ENCODE measurements around the gene APPL1.
A peak's percentile ranks its signal among the peaks of the same experiment; 100 is the strongest.

The APPL1 gene

DNA sequence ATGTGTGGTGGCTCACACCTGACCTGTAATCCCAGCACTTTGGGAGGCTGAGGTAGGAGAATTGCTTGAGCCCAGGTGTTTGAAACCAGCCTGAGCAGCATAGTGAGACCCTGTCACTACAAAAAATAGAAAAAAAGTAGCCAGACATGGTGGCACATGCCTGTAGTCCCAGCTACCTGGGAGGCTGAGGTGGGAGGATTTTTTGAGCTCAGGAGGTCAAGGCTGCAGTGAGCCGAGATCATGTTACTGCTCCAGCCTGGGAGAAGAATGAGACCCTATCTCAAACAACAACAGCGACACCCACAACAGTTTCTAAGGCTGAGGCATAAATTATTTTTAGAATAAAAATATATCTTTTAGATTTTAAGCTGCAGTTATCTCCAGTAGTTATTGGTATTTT is 6.3 kb downstream of the APPL1 start:
- H3K4me2 ChIP-seq (ENCODE audit: low read length): no peak overlapping the region

DNA sequence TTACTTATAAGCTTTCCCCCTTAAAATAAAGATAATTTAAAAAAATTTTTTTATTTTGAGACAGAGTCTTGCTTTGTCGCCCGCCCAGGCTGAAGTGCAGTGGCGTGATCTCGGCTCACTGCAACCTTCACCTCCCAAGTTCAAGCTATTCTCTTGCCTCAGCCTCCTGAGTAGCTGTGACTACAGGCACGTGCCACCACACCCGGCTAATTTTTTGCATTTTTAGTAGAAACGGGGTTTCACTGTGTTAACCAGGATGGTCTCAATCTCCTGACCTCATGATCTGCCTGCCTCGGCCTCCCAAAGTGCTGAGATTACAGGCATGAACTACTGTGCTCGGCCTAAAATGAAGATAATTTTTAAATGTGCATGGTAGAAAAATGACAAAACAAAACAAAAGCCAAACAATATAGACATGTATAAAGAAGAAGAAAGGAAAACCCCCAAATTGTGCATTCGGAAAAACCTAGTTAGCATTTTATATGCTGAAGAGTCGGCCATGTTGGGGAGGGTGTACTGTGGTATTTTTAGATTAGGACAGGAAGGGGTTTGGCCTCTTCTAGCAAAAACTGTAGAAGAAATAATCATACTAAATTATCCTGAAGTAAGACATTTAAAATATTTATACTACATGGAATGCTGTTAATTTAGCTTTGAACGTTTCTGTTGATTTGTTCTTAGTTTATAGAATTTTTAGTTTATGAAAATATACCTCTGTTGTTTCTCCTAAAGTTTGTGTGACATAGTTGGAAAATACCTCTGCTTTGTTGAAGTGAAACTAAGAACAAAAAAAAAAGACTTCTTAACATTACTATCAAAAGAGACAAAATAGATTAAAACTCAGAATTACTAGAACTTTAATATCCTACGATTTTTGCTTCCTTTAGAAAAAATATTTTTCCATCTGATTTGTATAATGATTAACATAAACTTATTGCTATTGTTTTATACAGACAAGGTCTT is 7.4 kb downstream of the APPL1 start:
- Histone ChIP-seq H3K27ac (ENCODE audit: low read depth, low read length) (peak overlapping the region; percentile 55), H3K9me2 (replicated peaks; ENCODE audit: control insufficient read depth, low read length) (no peaks in the 10 kb centered on the region), H3K79me2 (ENCODE audit: control insufficient read depth, low read length) (peaks cover 70% of the 10 kb centered on the region)

More for the DNA sequence above, 6.3 kb downstream of the APPL1 start:
- Histone ChIP-seq H3K27ac (ENCODE audit: low read depth, low read length) (no peak overlapping the region), H3K4me3 (ENCODE audit: low read length) (no peak overlapping the region), H3K9me3 (ENCODE audit: control insufficient read depth, insufficient read depth, low read length) (no peaks in the 10 kb centered on the region), H3F3A (ENCODE audit: control insufficient read depth, insufficient read depth) (peaks cover 10% of the 10 kb centered on the region; the same call in 1 of the 2 replicates), H3K79me2 (ENCODE audit: control insufficient read depth, low read length) (peaks cover 81% of the 10 kb centered on the region), H4K20me1 (ENCODE audit: control insufficient read depth, insufficient read depth, low read depth, low read length) (no peaks in the 10 kb centered on the region), H3K36me3 (ENCODE audit: control insufficient read depth, low read length) (peaks cover 34% of the 10 kb centered on the region), H3K27me3 (ENCODE audit: control insufficient read depth, low read length) (no peaks in the 10 kb centered on the region), H3K9me2 (replicated peaks; ENCODE audit: control insufficient read depth, low read length) (no peaks in the 10 kb centered on the region), H3K4me1 (ENCODE audit: control insufficient read depth, low read length) (peaks cover 40% of the 10 kb centered on the region)
- TF ChIP-seq, protein P1, sequence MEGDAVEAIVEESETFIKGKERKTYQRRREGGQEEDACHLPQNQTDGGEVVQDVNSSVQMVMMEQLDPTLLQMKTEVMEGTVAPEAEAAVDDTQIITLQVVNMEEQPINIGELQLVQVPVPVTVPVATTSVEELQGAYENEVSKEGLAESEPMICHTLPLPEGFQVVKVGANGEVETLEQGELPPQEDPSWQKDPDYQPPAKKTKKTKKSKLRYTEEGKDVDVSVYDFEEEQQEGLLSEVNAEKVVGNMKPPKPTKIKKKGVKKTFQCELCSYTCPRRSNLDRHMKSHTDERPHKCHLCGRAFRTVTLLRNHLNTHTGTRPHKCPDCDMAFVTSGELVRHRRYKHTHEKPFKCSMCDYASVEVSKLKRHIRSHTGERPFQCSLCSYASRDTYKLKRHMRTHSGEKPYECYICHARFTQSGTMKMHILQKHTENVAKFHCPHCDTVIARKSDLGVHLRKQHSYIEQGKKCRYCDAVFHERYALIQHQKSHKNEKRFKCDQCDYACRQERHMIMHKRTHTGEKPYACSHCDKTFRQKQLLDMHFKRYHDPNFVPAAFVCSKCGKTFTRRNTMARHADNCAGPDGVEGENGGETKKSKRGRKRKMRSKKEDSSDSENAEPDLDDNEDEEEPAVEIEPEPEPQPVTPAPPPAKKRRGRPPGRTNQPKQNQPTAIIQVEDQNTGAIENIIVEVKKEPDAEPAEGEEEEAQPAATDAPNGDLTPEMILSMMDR (IDR thresholded peaks at IDR 0.05; ENCODE audit: low read depth, low read length, poor library complexity, severe bottlenecking): no peak
- no peak for TF ChIP-seq EZH2phosphoT487 (IDR thresholded peaks at IDR 0.05; ENCODE audit: borderline replicate concordance, low read length)

DNA sequence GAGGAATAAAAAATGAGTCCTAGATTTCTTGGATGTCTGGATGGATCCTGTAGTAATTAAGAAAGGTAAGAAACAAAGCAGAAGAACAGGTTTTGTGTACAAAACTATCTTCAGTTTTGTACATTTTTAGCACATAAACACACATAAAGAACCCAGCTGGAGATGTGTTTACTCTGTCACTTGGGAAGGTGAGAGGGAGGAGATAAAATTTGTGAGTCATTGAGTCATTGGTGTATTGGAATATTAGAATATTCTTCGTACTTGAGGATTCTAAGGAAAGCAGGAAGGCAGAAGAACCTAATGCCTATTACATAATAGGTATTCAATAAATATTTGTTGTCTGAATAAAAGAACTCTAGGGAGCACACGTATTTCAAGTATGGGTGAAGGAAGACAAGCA is 17.4 kb downstream of the APPL1 start:
- no peaks in the 10 kb centered on the region for H3K79me2 ChIP-seq (ENCODE audit: control insufficient read depth, low read length)
- no peaks in the 10 kb centered on the region for H4K20me1 ChIP-seq (ENCODE audit: control insufficient read depth, insufficient read depth, low read depth, low read length)
- peaks cover 5% of the 10 kb centered on the region for H3K4me1 ChIP-seq (ENCODE audit: control insufficient read depth, low read length)
- no peaks in the 10 kb centered on the region for H3K9me2 ChIP-seq (replicated peaks; ENCODE audit: control insufficient read depth, low read length)
- H3K4me3 ChIP-seq (ENCODE audit: low read length): no peak overlapping the region
- no peaks in the 10 kb centered on the region for H3K9me3 ChIP-seq (ENCODE audit: control insufficient read depth, insufficient read depth, low read length)
- no peak overlapping the region for H3K27ac ChIP-seq (ENCODE audit: low read depth, low read length)
- H3K36me3 ChIP-seq (ENCODE audit: control insufficient read depth, low read length): peaks cover 81% of the 10 kb centered on the region
- no peaks in the 10 kb centered on the region for H3K27me3 ChIP-seq (ENCODE audit: control insufficient read depth, low read length)
- TF ChIP-seq, protein P1 (IDR thresholded peaks at IDR 0.05; ENCODE audit: low read depth, low read length, poor library complexity, severe bottlenecking): no peak
- TF ChIP-seq EZH2phosphoT487 (IDR thresholded peaks at IDR 0.05; ENCODE audit: borderline replicate concordance, low read length): no peak
- H3K4me2 ChIP-seq (ENCODE audit: low read length): no peak overlapping the region
- H3F3A ChIP-seq (ENCODE audit: control insufficient read depth, insufficient read depth): no peaks in the 10 kb centered on the region

More for the DNA sequence above, 7.4 kb downstream of the APPL1 start:
- H3K36me3 ChIP-seq (ENCODE audit: control insufficient read depth, low read length): peaks cover 45% of the 10 kb centered on the region
- H3K9me3 ChIP-seq (ENCODE audit: control insufficient read depth, insufficient read depth, low read length): no peaks in the 10 kb centered on the region
- TF ChIP-seq, protein P1 (IDR thresholded peaks at IDR 0.05; ENCODE audit: low read depth, low read length, poor library complexity, severe bottlenecking): no peak
- TF ChIP-seq EZH2phosphoT487 (IDR thresholded peaks at IDR 0.05; ENCODE audit: borderline replicate concordance, low read length): no peak
- no peaks in the 10 kb centered on the region for H4K20me1 ChIP-seq (ENCODE audit: control insufficient read depth, insufficient read depth, low read depth, low read length)
- peaks cover 31% of the 10 kb centered on the region for H3K4me1 ChIP-seq (ENCODE audit: control insufficient read depth, low read length)
- H3K27me3 ChIP-seq (ENCODE audit: control insufficient read depth, low read length): no peaks in the 10 kb centered on the region
- H3K4me3 ChIP-seq (ENCODE audit: low read length): peak overlapping the region; percentile 38
- H3K4me2 ChIP-seq (ENCODE audit: low read length): peak overlapping the region; percentile 49
- H3F3A ChIP-seq (ENCODE audit: control insufficient read depth, insufficient read depth): peaks cover 10% of the 10 kb centered on the region; the same call in 1 of the 2 replicates

All from DOHH2 (cell line).